HEK293 (cell line): Measurements from ENCODE around the gene FAM180A.

ENCODE experiments used
- CTCF ChIP-seq: fragments of 450-650 bp; formaldehyde crosslinking; IDR thresholded peaks from 2 replicates; pipeline ENCODE4 v1.5.1; 2016; ENCODE audit warnings: missing biosample characterization, missing genetic modification characterization
- KLF16 ChIP-seq: fragments of 450-650 bp; formaldehyde crosslinking; IDR thresholded peaks from 2 replicates; pipeline ENCODE4 v1.5.1; 2017; ENCODE audit warnings: missing biosample characterization, missing genetic modification characterization
- PBX3 ChIP-seq: sonication (generic); formaldehyde crosslinking; IDR thresholded peaks from 2 replicates; pipeline ENCODE4 v1.8.1; 2022; ENCODE audit warnings: mild to moderate bottlenecking, moderate library complexity, missing genetic modification reagents
- REST ChIP-seq: fragments of 450-650 bp; formaldehyde crosslinking; IDR thresholded peaks from 2 replicates; pipeline ENCODE4 v1.5.1; 2016; ENCODE audit warnings: missing biosample characterization, missing genetic modification characterization
- SETDB1 ChIP-seq: IDR thresholded peaks from one replicate; pipeline ENCODE4 v1.6.1; 2017; ENCODE audit warnings: mild to moderate bottlenecking, low read length, moderate library complexity, mixed read lengths; ENCODE audit not compliant: insufficient read length
- YY1 ChIP-seq: fragments of 450-650 bp; formaldehyde crosslinking; IDR thresholded peaks from 2 replicates; pipeline ENCODE4 v1.5.1; 2018; ENCODE audit warnings: missing biosample characterization, missing genetic modification characterization
- ZBTB17 ChIP-seq: fragments of 450-650 bp; formaldehyde crosslinking; IDR thresholded peaks from 2 replicates; pipeline ENCODE4 v1.5.1; 2016; ENCODE audit warnings: missing biosample characterization, missing genetic modification characterization
- ZBTB21 ChIP-seq: fragments of 450-650 bp; formaldehyde crosslinking; IDR thresholded peaks from 2 replicates; pipeline ENCODE4 v1.5.1; 2017; ENCODE audit warnings: missing biosample characterization, missing genetic modification characterization
- ZNF155 ChIP-seq: fragments of 450-650 bp; formaldehyde crosslinking; IDR thresholded peaks from 2 replicates; pipeline ENCODE4 v1.5.1; 2016; ENCODE audit warnings: missing biosample characterization, missing genetic modification characterization
- ZNF302 ChIP-seq: fragments of 450-650 bp; formaldehyde crosslinking; IDR thresholded peaks from 2 replicates; pipeline ENCODE4 v1.5.1; 2016; ENCODE audit warnings: missing biosample characterization, missing genetic modification characterization, low read depth
- ZNF324 ChIP-seq: fragments of 450-650 bp; formaldehyde crosslinking; IDR thresholded peaks from 2 replicates; pipeline ENCODE4 v1.5.1; 2016; ENCODE audit warnings: missing biosample characterization, missing genetic modification characterization
- ZNF777 ChIP-seq: fragments of 450-650 bp; formaldehyde crosslinking; IDR thresholded peaks from 2 replicates; pipeline ENCODE4 v1.5.1; 2017; ENCODE audit warnings: missing biosample characterization, missing genetic modification characterization, borderline replicate concordance
- ZSCAN30 ChIP-seq: fragments of 450-650 bp; IDR thresholded peaks from 2 replicates; pipeline ENCODE4 v1.5.1; 2018; ENCODE audit warnings: missing biosample characterization, mild to moderate bottlenecking, missing genetic modification characterization, moderate library complexity

- TF ChIP-seq ZSCAN30 (tag by site-specific recombination) (no peak), REST (tag by site-specific recombination) (no peak), YY1 (tag by site-specific recombination) (no peak), SETDB1 (no peak), PBX3 (CRISPR knock-in tag) (no peak), CTCF (tag by site-specific recombination) (no peak), ZNF302 (no peak), ZNF777 (tag by site-specific recombination) (no peak), KLF16 (tag by site-specific recombination) (no peak), ZNF324 (tag by site-specific recombination) (no peak), ZBTB21 (tag by site-specific recombination) (no peak), ZBTB17 (no peak), ZNF155 (tag by site-specific recombination) (no peak)
Measured at GRCh38 chr7:135723411-135723810, 25.2 kb downstream of the FAM180A start.
